SK-N-SH treated with all-trans-retinoic acid at 6 μM for 48 hours (cell line): ENCODE results near the gene STK16.

Experiments used
- ATAC-seq: fragments of 200-7000 bp; cut with Tn5 transposase; 3 replicates; pipeline ENCODE4 v1.9.1; 2020; ENCODE audit warnings: mild to moderate bottlenecking, moderate library complexity
- ARNTL ChIP-seq: fragments of 450-650 bp; formaldehyde crosslinking; IDR thresholded peaks from 2 replicates; pipeline ENCODE4 v1.5.0; 2020; ENCODE audit warnings: low read depth, mild to moderate bottlenecking, moderate library complexity, borderline replicate concordance
- BACH2 ChIP-seq: fragments of 250-450 bp; sonication (Bioruptor Pico); IDR thresholded peaks from 2 replicates; pipeline ENCODE4 v1.9.0; 2021; ENCODE audit warnings: mild to moderate bottlenecking, borderline replicate concordance
- CREB5 ChIP-seq: fragments of 250-450 bp; sonication (Bioruptor Pico); IDR thresholded peaks from 2 replicates; pipeline ENCODE4 v1.5.1; 2020; ENCODE audit warnings: low read depth, mild to moderate bottlenecking, moderate library complexity
- CSDC2 ChIP-seq: fragments of 250-450 bp; sonication (Bioruptor Pico); IDR thresholded peaks from 2 replicates; pipeline ENCODE4 v1.5.0; 2020; ENCODE audit warnings: mild to moderate bottlenecking, moderate library complexity
- CSRNP3 ChIP-seq: fragments of 250-450 bp; sonication (Bioruptor Pico); IDR thresholded peaks from 2 replicates; pipeline ENCODE4 v1.5.1; 2021; ENCODE audit warnings: mild to moderate bottlenecking, moderate library complexity
- ESRRG ChIP-seq: fragments of 250-450 bp; sonication (Bioruptor Pico); IDR thresholded peaks from 2 replicates; pipeline ENCODE4 v1.6.1; 2021; ENCODE audit warnings: mild to moderate bottlenecking
- GLIS3 ChIP-seq: fragments of 250-450 bp; sonication (Bioruptor Pico); IDR thresholded peaks from 2 replicates; pipeline ENCODE4 v1.5.0; 2020; ENCODE audit warnings: mild to moderate bottlenecking, moderate library complexity
- ISL1 ChIP-seq: fragments of 250-450 bp; sonication (Bioruptor Pico); IDR thresholded peaks from 2 replicates; pipeline ENCODE4 v2.1.2; 2022; ENCODE audit warnings: mild to moderate bottlenecking, moderate library complexity
- OSR1 ChIP-seq: fragments of 250-450 bp; sonication (Bioruptor Pico); IDR thresholded peaks from 2 replicates; pipeline ENCODE4 v1.8.0; 2022; ENCODE audit warnings: moderate library complexity, mild to moderate bottlenecking, inconsistent platforms
- PATZ1 ChIP-seq: fragments of 250-450 bp; sonication (Bioruptor Pico); IDR thresholded peaks from 2 replicates; pipeline ENCODE4 v1.8.0; 2020; ENCODE audit warnings: mild to moderate bottlenecking, moderate library complexity, borderline replicate concordance
- POU6F1 ChIP-seq: fragments of 250-450 bp; sonication (Bioruptor Pico); IDR thresholded peaks from 2 replicates; pipeline ENCODE4 v1.8.0; 2021; ENCODE audit warnings: low read depth, mild to moderate bottlenecking, moderate library complexity, borderline replicate concordance
- PPARA ChIP-seq: fragments of 250-450 bp; sonication (Bioruptor Pico); IDR thresholded peaks from 2 replicates; pipeline ENCODE4 v1.5.0; 2020; ENCODE audit warnings: mild to moderate bottlenecking, borderline replicate concordance
- RARB ChIP-seq: fragments of 250-450 bp; sonication (Bioruptor Pico); IDR thresholded peaks from 2 replicates; pipeline ENCODE4 v1.8.0; 2021; ENCODE audit warnings: mild to moderate bottlenecking, moderate library complexity
- SNAI2 ChIP-seq: fragments of 250-450 bp; sonication (Bioruptor Pico); IDR thresholded peaks from 2 replicates; pipeline ENCODE4 v1.5.0; 2020; ENCODE audit warnings: mild to moderate bottlenecking, moderate library complexity
- TCF4 ChIP-seq: fragments of 250-450 bp; sonication (Bioruptor Pico); IDR thresholded peaks from 2 replicates; pipeline ENCODE4 v1.8.0; 2021; ENCODE audit warnings: mild to moderate bottlenecking, moderate library complexity, borderline replicate concordance
- TOX ChIP-seq: fragments of 250-450 bp; sonication (Bioruptor Pico); IDR thresholded peaks from 2 replicates; pipeline ENCODE4 v1.8.0; 2021; ENCODE audit warnings: mild to moderate bottlenecking, moderate library complexity, borderline replicate concordance
- TSHZ2 ChIP-seq: fragments of 250-450 bp; sonication (Bioruptor Pico); IDR thresholded peaks from 2 replicates; pipeline ENCODE4 v1.5.0; 2020; ENCODE audit warnings: mild to moderate bottlenecking, moderate library complexity
- ZC3H10 ChIP-seq: fragments of 250-450 bp; sonication (Bioruptor Pico); IDR thresholded peaks from 2 replicates; pipeline ENCODE4 v1.5.1; 2021; ENCODE audit warnings: mild to moderate bottlenecking, moderate library complexity
- ZFP3 ChIP-seq: fragments of 250-450 bp; sonication (Bioruptor Pico); IDR thresholded peaks from 2 replicates; pipeline ENCODE4 v1.5.0; 2020; ENCODE audit warnings: mild to moderate bottlenecking, moderate library complexity
- ZNF565 ChIP-seq: fragments of 450-650 bp; formaldehyde crosslinking; conservative IDR thresholded peaks from 2 replicates; pipeline ENCODE4 v1.5.0; 2020; ENCODE audit warnings: low read depth, mild to moderate bottlenecking, moderate library complexity
- ZNF70 ChIP-seq: fragments of 450-650 bp; formaldehyde crosslinking; IDR thresholded peaks from 2 replicates; pipeline ENCODE4 v1.5.0; 2020; ENCODE audit warnings: mild to moderate bottlenecking, moderate library complexity
- ZNF8 ChIP-seq: fragments of 450-650 bp; formaldehyde crosslinking; IDR thresholded peaks from 2 replicates; pipeline ENCODE4 v1.5.0; 2020; ENCODE audit warnings: mild to moderate bottlenecking, moderate library complexity

STK16 gene

GRCh38 chr2:219243291-219243761 lies 2.0 kb upstream of the STK16 start:
- TF ChIP-seq GLIS3 (no peak), PPARA (no peak), ESRRG (CRISPR knock-in tag) (no peak), ARNTL (CRISPR knock-in tag) (no peak), ZNF565 (CRISPR knock-in tag) (no peak), ZNF70 (CRISPR knock-in tag) (no peak), ZFP3 (CRISPR knock-in tag) (no peak), ISL1 (no peak), RARB (CRISPR knock-in tag) (no peak), TOX (no peak), ZNF8 (CRISPR knock-in tag) (no peak), SNAI2 (no peak), CREB5 (CRISPR knock-in tag) (no peak), CSDC2 (CRISPR knock-in tag) (no peak), TSHZ2 (CRISPR knock-in tag) (no peak), TCF4 (CRISPR knock-in tag) (no peak)
- no peak for ATAC-seq

- ATAC-seq = no peak
- TF ChIP-seq CSDC2 (CRISPR knock-in tag) = no peak
- TF ChIP-seq ARNTL (CRISPR knock-in tag) = no peak
- TF ChIP-seq PATZ1 (CRISPR knock-in tag) = no peak
- no peak for TF ChIP-seq ZC3H10 (CRISPR knock-in tag)
- TF ChIP-seq PPARA = no peak
- no peak for TF ChIP-seq GLIS3
- TF ChIP-seq ESRRG (CRISPR knock-in tag) = no peak
- no peak for TF ChIP-seq ZNF565 (CRISPR knock-in tag)
- TF ChIP-seq OSR1 (CRISPR knock-in tag) = no peak
- no peak for TF ChIP-seq ISL1
- TF ChIP-seq ZNF8 (CRISPR knock-in tag) = no peak
- TF ChIP-seq POU6F1 (CRISPR knock-in tag) = no peak
- no peak for TF ChIP-seq TOX
- TF ChIP-seq RARB (CRISPR knock-in tag) = no peak
- no peak for TF ChIP-seq TSHZ2 (CRISPR knock-in tag)
- no peak for TF ChIP-seq ZFP3 (CRISPR knock-in tag)
- no peak for TF ChIP-seq SNAI2
- no peak for TF ChIP-seq CSRNP3 (CRISPR knock-in tag)
- TF ChIP-seq BACH2 = no peak
- no peak for TF ChIP-seq ZNF70 (CRISPR knock-in tag)
- TF ChIP-seq, all 23 proteins: peak for 0
Observed at GRCh38 chr2:219244789-219245147, 511 bp upstream of the STK16 start.
